ENCODE data around the gene SLC29A2.
A peak's percentile ranks its signal among the peaks of the same experiment; 100 is the strongest.

GRCh38 chr11:66313321-66314185 is 58.0 kb downstream of the SLC29A2 start:
- TF ChIP-seq, protein P1, sequence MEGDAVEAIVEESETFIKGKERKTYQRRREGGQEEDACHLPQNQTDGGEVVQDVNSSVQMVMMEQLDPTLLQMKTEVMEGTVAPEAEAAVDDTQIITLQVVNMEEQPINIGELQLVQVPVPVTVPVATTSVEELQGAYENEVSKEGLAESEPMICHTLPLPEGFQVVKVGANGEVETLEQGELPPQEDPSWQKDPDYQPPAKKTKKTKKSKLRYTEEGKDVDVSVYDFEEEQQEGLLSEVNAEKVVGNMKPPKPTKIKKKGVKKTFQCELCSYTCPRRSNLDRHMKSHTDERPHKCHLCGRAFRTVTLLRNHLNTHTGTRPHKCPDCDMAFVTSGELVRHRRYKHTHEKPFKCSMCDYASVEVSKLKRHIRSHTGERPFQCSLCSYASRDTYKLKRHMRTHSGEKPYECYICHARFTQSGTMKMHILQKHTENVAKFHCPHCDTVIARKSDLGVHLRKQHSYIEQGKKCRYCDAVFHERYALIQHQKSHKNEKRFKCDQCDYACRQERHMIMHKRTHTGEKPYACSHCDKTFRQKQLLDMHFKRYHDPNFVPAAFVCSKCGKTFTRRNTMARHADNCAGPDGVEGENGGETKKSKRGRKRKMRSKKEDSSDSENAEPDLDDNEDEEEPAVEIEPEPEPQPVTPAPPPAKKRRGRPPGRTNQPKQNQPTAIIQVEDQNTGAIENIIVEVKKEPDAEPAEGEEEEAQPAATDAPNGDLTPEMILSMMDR (IDR thresholded peaks at IDR 0.05; ENCODE audit: extremely low read depth in 1 of 2, insufficient read depth in 1 of 2, low read depth in 1 of 2, low read length in 2 of 2): peak; percentile 3 to 11
- TF ChIP-seq POLR2A (IDR thresholded peaks at IDR 0.05; ENCODE audit: low read depth, low read length) (no peak), EZH2 (IDR thresholded peaks at IDR 0.05; ENCODE audit: borderline replicate concordance, low read depth, low read length, severe bottlenecking) (no peak)
